Colonic mucosa (tissue), 4 donors: ENCODE results near the gene BSDC1. TPM values are rescaled to one million over a fixed set of nuclear protein-coding genes. Genes with fewer than 3 reads are reported as not detected.
"Not testable (repeated sequence)": the region's sequence is repeated elsewhere in the genome, so short reads cannot be mapped to it uniquely, and the experiment has no call there.

Source experiments
- DNase-seq: peaks from one replicate; pipeline ENCODE4 v3.0.0-alpha.2; 2020
- H3K27ac ChIP-seq: fragments of 200-600 bp; one replicate; pipeline ENCODE4 v1.8.0; 2021
- H3K27me3 ChIP-seq: fragments of 200-600 bp; one replicate; pipeline ENCODE4 v1.8.0; 2021
- H3K36me3 ChIP-seq: fragments of 200-600 bp; one replicate; pipeline ENCODE4 v1.8.0; 2021
- H3K4me1 ChIP-seq: fragments of 200-600 bp; one replicate; pipeline ENCODE4 v1.8.0; 2021; ENCODE audit warnings: mild to moderate bottlenecking
- H3K4me3 ChIP-seq: fragments of 200-600 bp; one replicate; pipeline ENCODE4 v1.8.0; 2021
- H3K9ac ChIP-seq, 2 donors: one replicate each; pipeline ENCODE4 v1.7.0; 2013; ENCODE audit warnings: control low read depth in 2 of 2, low read depth in 2 of 2, low read length in 2 of 2
- H3K9me3 ChIP-seq: fragments of 200-600 bp; one replicate; pipeline ENCODE4 v1.8.0; 2021
- intact Hi-C: fragments of 100-400 bp; cut with DNase I; formaldehyde crosslinking; loops from one replicate; pipeline ENCODE4 v1.14.1; 2022
- total RNA-seq, 2 donors: library from RNA; stranded (reverse); fragmentation: NEBNext Ultra II Directional in 1 of 2; extraction: Animal tissue kit (Norgen Biotek cat#: 25700) in 1 of 2; gene quantifications; one replicate each; pipeline ENCODE4 v1.2.1, GENCODE V29; 2021
- TF ChIP-seq, protein P1 (sequence below): fragments of 200-600 bp; IDR thresholded peaks from one replicate; pipeline ENCODE4 v1.8.0; 2022; ENCODE audit warnings: antibody characterized with exemption, mild to moderate bottlenecking
- donor health status: healthy.
- donor health status: DM: no; HTN: no; CAD: no.
- donor health status: DM: no; HTN: no; CAD: no.

BSDC1 gene, protein sequence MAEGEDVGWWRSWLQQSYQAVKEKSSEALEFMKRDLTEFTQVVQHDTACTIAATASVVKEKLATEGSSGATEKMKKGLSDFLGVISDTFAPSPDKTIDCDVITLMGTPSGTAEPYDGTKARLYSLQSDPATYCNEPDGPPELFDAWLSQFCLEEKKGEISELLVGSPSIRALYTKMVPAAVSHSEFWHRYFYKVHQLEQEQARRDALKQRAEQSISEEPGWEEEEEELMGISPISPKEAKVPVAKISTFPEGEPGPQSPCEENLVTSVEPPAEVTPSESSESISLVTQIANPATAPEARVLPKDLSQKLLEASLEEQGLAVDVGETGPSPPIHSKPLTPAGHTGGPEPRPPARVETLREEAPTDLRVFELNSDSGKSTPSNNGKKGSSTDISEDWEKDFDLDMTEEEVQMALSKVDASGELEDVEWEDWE
- total RNA-seq: 10 to 100 TPM; 65.7 to 76.8 TPM

DNA sequence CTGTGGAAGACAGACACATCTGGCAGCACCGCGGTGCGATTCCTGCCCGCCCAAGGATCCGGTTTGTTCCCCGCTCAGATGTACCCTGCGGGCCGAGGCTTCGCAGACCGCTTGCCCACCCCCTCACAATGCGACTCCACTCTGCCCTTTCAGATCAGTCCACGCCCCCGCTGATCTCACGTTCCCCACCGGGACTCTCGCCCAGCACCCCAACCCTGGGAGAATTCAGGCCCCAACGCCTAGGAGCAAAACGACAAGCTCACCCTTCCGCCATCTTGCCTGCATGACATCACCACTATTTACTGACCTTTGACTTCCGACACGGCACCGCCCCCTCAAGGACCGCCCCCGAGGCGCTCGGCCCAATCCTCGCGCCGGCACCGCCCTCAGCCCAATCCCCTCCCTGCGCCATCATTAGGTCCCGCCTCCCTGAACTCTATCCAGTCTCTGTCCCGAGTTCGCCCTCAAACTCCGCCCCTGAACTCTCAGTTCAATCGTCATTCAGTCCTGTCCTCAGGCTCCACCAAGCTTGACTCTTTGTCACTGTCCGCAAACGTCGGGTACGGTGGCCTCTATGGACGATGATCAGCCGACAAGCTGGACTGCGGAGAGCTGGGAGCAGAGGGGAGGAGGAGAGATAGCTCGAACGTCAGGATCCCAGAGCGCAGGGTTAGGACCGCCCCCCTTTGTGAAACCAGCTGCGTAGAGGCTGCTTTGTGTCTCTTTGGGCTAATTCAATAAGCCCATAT, at the start of gene BSDC1:
TSS of gene BSDC1 (minus strand) at position 301 of the 749 bp plus-strand sequence. CDS start at position 274, 27 bp downstream.
- Histone ChIP-seq H3K36me3 (peaks cover 6% of the 10 kb centered on the region), H3K27me3 (no peaks in the 10 kb centered on the region), H3K9ac (peak within 1 kb of the TSS; percentile 77 to 95), H3K27ac (peak within 1 kb of the TSS; percentile 84), H3K4me3 (peak within 1 kb of the TSS; percentile 86), H3K9me3 (no peaks in the 10 kb centered on the region), H3K4me1 (peaks cover 7% of the 10 kb centered on the region)
- intact Hi-C loops: no loop called here
- TF ChIP-seq, protein P1, sequence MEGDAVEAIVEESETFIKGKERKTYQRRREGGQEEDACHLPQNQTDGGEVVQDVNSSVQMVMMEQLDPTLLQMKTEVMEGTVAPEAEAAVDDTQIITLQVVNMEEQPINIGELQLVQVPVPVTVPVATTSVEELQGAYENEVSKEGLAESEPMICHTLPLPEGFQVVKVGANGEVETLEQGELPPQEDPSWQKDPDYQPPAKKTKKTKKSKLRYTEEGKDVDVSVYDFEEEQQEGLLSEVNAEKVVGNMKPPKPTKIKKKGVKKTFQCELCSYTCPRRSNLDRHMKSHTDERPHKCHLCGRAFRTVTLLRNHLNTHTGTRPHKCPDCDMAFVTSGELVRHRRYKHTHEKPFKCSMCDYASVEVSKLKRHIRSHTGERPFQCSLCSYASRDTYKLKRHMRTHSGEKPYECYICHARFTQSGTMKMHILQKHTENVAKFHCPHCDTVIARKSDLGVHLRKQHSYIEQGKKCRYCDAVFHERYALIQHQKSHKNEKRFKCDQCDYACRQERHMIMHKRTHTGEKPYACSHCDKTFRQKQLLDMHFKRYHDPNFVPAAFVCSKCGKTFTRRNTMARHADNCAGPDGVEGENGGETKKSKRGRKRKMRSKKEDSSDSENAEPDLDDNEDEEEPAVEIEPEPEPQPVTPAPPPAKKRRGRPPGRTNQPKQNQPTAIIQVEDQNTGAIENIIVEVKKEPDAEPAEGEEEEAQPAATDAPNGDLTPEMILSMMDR: no peak
- DNase-seq: peak; percentile 99

DNA sequence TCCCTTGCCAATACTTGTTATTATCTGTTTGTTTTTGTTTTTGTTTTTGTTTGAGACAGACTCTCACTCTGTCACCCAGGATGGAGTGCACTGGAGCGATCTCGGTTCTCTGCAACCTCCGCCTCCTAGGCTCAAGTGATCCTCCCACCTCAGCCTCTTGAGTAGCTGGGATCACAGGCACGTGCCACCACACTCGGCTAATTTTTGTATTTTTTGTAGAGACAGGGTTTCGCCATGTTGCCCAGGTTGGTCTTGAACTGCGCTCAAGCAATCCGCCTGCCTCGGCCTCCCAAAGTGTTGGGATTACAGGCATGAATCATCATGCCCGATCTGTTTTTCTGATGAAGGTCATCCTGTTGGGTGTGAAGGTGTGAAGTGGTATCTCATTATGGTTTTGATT, 47.2 kb upstream of the BSDC1 start:
- H3K4me1 ChIP-seq, DNase-seq, H3K27me3 ChIP-seq, H3K27ac ChIP-seq, H3K4me3 ChIP-seq, H3K36me3 ChIP-seq, H3K9ac ChIP-seq, intact Hi-C loops, H3K9me3 ChIP-seq: not testable (repeated sequence)

DNA sequence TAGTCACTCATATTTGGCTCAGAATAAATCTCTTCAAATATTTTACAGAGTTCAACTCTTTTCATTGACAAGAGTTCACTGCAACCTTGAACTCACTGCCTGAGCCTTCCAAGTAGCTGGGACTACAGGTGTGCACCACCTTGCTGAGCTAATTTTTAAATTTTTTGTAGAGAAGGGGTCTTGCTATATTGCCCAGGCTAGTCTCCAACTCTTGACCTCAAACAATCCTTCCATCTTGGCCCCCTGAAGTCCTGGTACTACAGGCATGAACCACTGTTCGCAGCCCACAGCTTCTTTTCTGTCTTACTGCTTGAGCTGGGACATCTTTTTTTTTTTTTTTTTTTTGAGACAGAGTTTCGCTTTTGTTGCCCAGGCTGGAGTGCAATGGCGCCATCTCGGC, 44.5 kb upstream of the BSDC1 start:
- H3K27ac ChIP-seq, H3K9ac ChIP-seq, DNase-seq, H3K36me3 ChIP-seq, H3K4me3 ChIP-seq, H3K27me3 ChIP-seq, intact Hi-C loops, H3K4me1 ChIP-seq, H3K9me3 ChIP-seq: not testable (repeated sequence)

DNA sequence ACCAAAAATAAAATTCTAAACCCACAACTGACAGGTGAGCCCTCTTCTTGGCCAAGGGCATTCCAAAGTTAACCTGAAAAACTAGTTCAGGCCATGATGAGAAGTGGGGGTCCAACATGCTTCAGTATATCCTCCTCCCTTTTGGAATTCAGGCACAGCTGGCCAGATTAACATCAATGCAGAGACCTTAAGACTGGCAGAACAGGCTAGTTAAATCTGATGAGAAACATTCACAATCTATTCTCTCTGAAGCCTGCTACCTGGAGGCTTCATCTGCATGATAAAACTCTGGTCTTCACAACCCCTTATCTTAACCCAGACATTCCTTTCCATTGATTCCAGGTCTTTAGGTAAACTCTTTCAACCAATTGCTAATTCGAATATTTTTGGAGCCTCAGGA, 43.9 kb upstream of the BSDC1 start:
- TF ChIP-seq, protein P1: no peak
- Histone ChIP-seq H3K4me1 (no peaks in the 10 kb centered on the region), H3K9me3 (no peaks in the 10 kb centered on the region), H3K27ac (no peak overlapping the region), H3K9ac (no peak overlapping the region), H3K27me3 (no peaks in the 10 kb centered on the region), H3K4me3 (no peak overlapping the region), H3K36me3 (no peaks in the 10 kb centered on the region)
- no peak for DNase-seq
- intact Hi-C loops: no loop called here

DNA sequence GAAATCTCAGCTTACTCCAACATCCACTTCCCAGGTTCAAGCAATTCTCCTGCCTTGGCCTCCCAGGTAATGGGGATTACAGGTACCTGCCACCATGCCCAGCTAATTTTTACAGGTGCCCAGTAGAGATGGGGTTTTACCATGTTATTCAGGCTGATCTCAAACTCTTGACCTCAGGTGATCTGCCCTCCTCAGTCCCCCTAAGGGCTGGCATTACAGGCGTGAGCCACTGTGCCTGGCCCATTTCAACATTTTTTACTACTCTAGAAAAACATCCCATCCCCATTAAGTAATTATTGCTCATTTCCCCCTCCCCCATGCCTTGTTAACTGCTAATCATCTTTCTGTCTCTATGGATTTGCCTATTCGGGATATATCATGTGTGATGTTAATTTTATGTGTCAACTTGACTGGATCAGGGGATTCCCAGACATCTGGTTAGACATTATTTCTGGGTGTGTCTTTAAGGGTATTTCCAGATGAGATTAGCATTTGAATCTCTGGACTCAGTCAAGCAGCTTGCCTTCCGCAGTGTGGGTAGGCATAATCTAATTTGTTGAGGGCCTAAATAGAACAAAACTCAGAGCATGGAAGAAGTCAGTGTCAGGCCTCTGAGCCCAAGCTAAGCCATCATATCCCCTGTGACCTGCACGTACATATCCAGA, 37.6 kb upstream of the BSDC1 start:
- no peaks in the 10 kb centered on the region for H3K36me3 ChIP-seq
- H3K4me3 ChIP-seq: no peak overlapping the region
- TF ChIP-seq, protein P1: no peak
- no peak overlapping the region for H3K27ac ChIP-seq
- no peaks in the 10 kb centered on the region for H3K9me3 ChIP-seq
- intact Hi-C loops: no loop called here
- no peak overlapping the region for H3K9ac ChIP-seq
- no peaks in the 10 kb centered on the region for H3K4me1 ChIP-seq
- no peaks in the 10 kb centered on the region for H3K27me3 ChIP-seq
- no peak for DNase-seq

DNA sequence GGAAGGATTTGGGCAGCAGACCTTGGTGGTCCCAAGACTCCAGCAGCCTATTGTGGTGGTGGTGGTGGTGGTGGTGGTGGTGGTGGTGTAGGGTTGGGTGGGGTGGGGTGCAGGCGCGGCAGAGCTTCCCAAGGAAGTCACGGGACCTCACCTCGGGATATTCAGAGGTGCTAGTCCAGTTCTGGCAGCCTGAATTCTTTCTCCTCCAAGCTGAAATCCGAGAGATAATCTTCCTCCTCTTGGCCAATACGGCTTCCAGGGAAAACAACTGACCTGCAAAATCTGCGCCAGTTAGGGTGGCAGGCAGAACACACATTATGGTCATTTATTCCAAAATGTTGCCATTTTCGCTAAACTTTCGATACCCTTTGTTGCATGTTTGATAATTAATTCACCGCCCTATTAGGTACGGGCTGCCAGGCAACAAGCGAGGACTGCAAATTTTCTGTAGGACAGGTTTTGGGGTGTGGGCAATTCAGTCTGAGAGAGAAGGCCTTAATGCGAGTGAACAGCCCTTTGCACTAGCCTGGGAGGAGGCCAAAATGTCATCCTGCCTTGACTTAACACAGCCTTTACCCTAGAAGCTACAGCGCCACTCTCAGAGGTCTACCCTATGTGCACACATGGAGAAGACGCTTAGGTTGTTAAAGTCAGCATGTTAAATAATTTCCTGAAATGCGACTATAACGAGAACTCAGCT, 33.2 kb upstream of the BSDC1 start:
- no peaks in the 10 kb centered on the region for H3K27me3 ChIP-seq
- H3K4me1 ChIP-seq: no peaks in the 10 kb centered on the region
- no peak overlapping the region for H3K27ac ChIP-seq
- no peak overlapping the region for H3K4me3 ChIP-seq
- intact Hi-C loops: no loop called here
- DNase-seq: no peak
- H3K36me3 ChIP-seq: no peaks in the 10 kb centered on the region
- no peaks in the 10 kb centered on the region for H3K9me3 ChIP-seq
- TF ChIP-seq, protein P1: no peak
- H3K9ac ChIP-seq: no peak overlapping the region
